Measurements from ENCODE around the gene VHLL.

VHLL gene

DNA sequence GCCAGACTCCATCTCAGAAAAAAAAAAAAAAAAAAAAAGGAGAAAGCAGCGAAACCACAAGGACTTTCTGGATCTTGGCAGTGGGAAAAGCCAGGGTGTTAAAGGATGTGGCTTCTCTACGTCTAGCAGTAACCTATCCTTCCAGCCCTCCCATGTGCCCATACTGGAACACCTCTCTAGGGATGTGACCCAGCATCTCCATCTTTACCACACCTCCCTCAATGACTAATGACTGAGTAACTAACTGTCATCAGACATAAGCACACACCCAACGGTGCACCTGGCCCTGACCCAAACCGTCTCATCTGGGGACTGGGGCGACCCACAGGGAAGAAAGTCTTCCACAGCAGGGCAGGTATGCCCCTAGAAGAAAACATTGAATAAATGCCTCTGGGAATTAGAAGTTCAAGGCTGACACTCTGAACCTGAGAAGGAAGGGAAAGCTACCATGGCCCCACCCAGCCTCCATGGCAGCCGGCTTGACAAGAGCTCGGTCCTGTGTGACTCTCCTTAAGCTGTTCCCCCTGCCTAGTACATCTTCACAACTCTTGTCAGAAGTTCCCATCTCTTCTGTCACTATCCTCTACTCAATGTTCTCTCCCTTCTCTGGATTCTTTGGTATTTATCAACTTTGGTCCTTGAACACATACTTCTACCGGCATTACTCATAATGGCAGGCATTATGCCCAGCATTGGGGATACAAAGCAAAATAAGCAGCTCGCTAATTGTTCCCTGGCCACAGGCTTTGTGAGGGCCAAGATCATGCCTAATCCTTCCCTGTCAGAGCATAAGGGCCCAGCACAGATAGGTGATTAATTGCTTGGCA is 36.4 kb downstream of the VHLL start:
- no peak for DNase-seq (ENCODE audit: low spot score)
- in situ Hi-C loops (cut with MboI; ENCODE audit: low sequenced_read_pairs, unreplicated experiment): no loop called here
- TF ChIP-seq, protein P1, sequence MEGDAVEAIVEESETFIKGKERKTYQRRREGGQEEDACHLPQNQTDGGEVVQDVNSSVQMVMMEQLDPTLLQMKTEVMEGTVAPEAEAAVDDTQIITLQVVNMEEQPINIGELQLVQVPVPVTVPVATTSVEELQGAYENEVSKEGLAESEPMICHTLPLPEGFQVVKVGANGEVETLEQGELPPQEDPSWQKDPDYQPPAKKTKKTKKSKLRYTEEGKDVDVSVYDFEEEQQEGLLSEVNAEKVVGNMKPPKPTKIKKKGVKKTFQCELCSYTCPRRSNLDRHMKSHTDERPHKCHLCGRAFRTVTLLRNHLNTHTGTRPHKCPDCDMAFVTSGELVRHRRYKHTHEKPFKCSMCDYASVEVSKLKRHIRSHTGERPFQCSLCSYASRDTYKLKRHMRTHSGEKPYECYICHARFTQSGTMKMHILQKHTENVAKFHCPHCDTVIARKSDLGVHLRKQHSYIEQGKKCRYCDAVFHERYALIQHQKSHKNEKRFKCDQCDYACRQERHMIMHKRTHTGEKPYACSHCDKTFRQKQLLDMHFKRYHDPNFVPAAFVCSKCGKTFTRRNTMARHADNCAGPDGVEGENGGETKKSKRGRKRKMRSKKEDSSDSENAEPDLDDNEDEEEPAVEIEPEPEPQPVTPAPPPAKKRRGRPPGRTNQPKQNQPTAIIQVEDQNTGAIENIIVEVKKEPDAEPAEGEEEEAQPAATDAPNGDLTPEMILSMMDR (IDR thresholded peaks at IDR 0.05; ENCODE audit: borderline replicate concordance, control extremely low read depth, extremely low read depth, insufficient read depth, missing control alignments): no peak

DNA sequence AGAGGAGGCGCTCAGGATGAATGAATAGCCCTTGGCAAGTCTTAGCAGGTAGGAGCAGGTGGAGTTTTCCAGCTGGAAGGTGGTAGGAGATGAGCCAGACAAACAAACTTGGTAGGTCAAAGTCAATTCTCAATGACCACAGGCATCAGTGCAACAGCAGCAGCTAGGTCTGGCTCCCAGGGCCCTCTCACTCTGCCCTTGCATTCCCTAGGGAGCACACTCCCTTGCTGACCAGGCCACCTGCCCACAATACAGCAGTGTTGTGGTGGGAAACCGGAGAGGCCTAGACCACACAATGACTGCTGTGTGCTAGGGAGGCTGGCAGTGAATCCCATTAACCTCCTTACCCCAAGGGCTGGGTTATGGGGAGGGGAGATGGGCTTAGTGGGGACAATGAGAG is 38.2 kb downstream of the VHLL start:
- in situ Hi-C loops (cut with MboI; ENCODE audit: low sequenced_read_pairs, unreplicated experiment): no loop called here
- TF ChIP-seq, protein P1 (IDR thresholded peaks at IDR 0.05; ENCODE audit: borderline replicate concordance, control extremely low read depth, extremely low read depth, insufficient read depth, missing control alignments): no peak
- DNase-seq (ENCODE audit: low spot score): no peak

DNA sequence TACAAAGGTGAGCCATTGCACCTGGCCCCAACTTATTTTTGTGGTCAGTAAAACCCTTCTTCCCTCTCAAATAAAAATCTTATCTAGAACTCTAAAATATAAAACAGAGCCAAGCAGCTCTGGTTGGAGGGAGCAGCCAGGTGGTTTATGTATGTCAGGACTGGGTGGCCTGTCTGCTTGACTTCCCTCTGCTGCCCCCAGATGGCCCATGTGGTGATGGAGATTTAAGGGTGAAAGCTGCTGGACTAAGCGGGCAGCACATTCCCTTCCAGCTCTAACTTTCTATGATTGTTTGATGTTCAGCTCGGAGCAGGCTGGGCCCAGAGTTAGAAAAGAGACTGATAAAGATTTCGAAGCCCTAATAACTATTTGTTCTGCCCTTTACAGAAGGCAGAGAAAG is 39.3 kb downstream of the VHLL start:
- in situ Hi-C loops (cut with MboI; ENCODE audit: low sequenced_read_pairs, unreplicated experiment): no loop called here
- DNase-seq (ENCODE audit: low spot score): no peak
- TF ChIP-seq, protein P1 (IDR thresholded peaks at IDR 0.05; ENCODE audit: borderline replicate concordance, control extremely low read depth, extremely low read depth, insufficient read depth, missing control alignments): peak; percentile 11

DNA sequence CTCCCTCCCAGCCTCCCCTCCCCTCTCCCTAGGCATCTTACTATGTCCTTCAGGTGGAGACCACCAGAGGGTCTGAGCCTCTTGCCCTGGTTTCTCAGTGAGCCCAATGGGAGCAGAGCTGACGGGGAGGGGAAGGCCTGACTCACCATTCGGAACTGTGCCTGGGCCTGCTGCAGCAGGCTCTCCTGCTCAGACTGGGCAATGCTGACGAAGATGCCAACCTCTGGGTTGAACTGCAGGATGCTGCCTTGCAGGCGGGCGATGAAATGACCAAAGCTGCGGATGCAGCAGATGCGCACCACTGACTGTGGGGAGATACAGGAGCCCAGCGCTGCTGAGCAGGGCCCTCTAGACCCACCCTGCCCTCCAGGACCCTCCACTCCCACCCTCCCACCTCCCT is 40.2 kb downstream of the VHLL start:
- TF ChIP-seq, protein P1 (IDR thresholded peaks at IDR 0.05; ENCODE audit: borderline replicate concordance, control extremely low read depth, extremely low read depth, insufficient read depth, missing control alignments): no peak
- in situ Hi-C loops (cut with MboI; ENCODE audit: low sequenced_read_pairs, unreplicated experiment): no loop called here
- no peak for DNase-seq (ENCODE audit: low spot score)

DNA sequence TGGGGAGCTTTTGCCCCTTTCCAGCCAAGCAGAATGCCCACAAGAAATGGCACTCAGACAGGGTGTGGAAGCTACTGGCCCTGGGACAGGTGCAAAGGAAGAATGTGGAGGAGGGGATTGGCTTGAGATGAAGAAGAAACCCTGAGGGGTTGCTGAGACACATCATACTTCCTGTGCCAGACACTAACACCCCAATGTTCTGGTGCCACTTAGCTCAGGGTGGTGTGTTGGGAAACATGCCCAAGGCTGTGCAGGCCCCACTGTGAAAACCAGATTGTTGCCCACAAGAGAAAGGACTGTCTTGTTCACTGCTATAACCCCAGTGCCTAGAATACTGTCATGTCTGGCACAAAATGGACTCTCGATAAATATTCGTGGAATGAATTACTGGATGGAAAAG is 41.4 kb downstream of the VHLL start:
- in situ Hi-C loops (cut with MboI; ENCODE audit: low sequenced_read_pairs, unreplicated experiment): no loop called here
- DNase-seq (ENCODE audit: low spot score): no peak

DNA sequence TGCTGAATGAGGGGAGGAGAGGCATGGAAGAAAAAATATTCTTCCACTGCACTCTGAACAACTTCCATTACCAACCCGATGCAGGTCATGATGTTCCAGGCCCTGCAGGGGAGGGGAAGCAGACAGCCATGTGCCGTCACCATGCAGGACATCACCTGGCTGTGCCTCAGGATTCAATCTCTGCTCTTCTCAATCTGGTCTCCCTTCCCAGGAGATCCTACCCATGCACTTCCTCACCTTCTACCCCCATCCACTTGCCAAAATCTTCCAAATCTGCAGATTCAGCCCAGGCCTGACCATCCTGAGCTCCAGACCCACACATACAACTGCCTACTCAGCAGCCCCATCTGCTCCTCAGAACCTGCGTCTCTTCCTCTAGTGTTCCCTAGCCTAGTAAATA is 45.5 kb downstream of the VHLL start:
- DNase-seq (ENCODE audit: low spot score): no peak
- TF ChIP-seq, protein P1 (IDR thresholded peaks at IDR 0.05; ENCODE audit: borderline replicate concordance, control extremely low read depth, extremely low read depth, insufficient read depth, missing control alignments): no peak
- in situ Hi-C loops (cut with MboI; ENCODE audit: low sequenced_read_pairs, unreplicated experiment): no loop called here

More for the DNA sequence above, 41.4 kb downstream of the VHLL start:
- TF ChIP-seq, protein P1 (IDR thresholded peaks at IDR 0.05; ENCODE audit: borderline replicate concordance, control extremely low read depth, extremely low read depth, insufficient read depth, missing control alignments): no peak
